H9 (cell line): ENCODE measurements around the gene HLA-DPB1. TPM values are rescaled to one million over a fixed set of nuclear protein-coding genes. Genes with fewer than 3 reads are reported as not detected.
A peak's percentile ranks its signal among the peaks of the same experiment; 100 is the strongest.

Experiments
- DNase-seq: peaks from one replicate; pipeline ENCODE4 v3.0.0-alpha.2; 2017
- H2AFZ ChIP-seq: one replicate; pipeline ENCODE4 v1.6.1; 2013; ENCODE audit warnings: mild to moderate bottlenecking, low read length, control low read depth, moderate library complexity
- H2AK5ac ChIP-seq: 2 replicates; pipeline ENCODE4 v1.6.1; 2013; ENCODE audit warnings: low read length, control low read depth, mixed read lengths; ENCODE audit not compliant: insufficient read length
- H2BK120ac ChIP-seq: one replicate; pipeline ENCODE4 v1.6.1; 2013; ENCODE audit warnings: low read depth, mild to moderate bottlenecking, low read length, control low read depth, inconsistent platforms; ENCODE audit not compliant: poor library complexity, severe bottlenecking
- H2BK12ac ChIP-seq: 2 replicates; pipeline ENCODE4 v1.6.1; 2013; ENCODE audit warnings: low read length, control low read depth, mixed read lengths, low read depth; ENCODE audit not compliant: insufficient read length
- H2BK15ac ChIP-seq: 2 replicates; pipeline ENCODE4 v1.6.1; 2013; ENCODE audit warnings: low read depth, low read length, control low read depth
- H2BK20ac ChIP-seq: one replicate; pipeline ENCODE4 v1.6.1; 2013; ENCODE audit warnings: low read depth, mild to moderate bottlenecking, low read length, control low read depth, inconsistent platforms; ENCODE audit not compliant: poor library complexity, severe bottlenecking
- H2BK5ac ChIP-seq: 2 replicates; pipeline ENCODE4 v1.6.1; 2013; ENCODE audit warnings: low read length, control low read depth, mixed read lengths; ENCODE audit not compliant: insufficient read length
- H3K14ac ChIP-seq: 2 replicates; pipeline ENCODE4 v1.6.1; 2013; ENCODE audit warnings: low read length, control low read depth; ENCODE audit not compliant: insufficient read depth
- H3K18ac ChIP-seq: 2 replicates; pipeline ENCODE4 v1.6.1; 2013; ENCODE audit warnings: low read depth, mild to moderate bottlenecking, mixed read lengths, low read length, control low read depth; ENCODE audit not compliant: insufficient read length
- H3K23ac ChIP-seq: 2 replicates; pipeline ENCODE4 v1.6.1; 2013; ENCODE audit warnings: low read length, control low read depth, mixed read lengths, low read depth; ENCODE audit not compliant: insufficient read length
- H3K23me2 ChIP-seq: 2 replicates; pipeline ENCODE4 v1.6.1; 2013; ENCODE audit warnings: low read depth, mild to moderate bottlenecking, mixed read lengths, low read length, control low read depth; ENCODE audit not compliant: insufficient read length, poor library complexity, severe bottlenecking
- H3K27ac ChIP-seq: 2 replicates; pipeline ENCODE4 v1.5.1; 2013; ENCODE audit warnings: low read length, control low read depth, mixed read lengths, low read depth; ENCODE audit not compliant: insufficient read length
- H3K27me3 ChIP-seq: 2 replicates; pipeline ENCODE4 v1.6.1; 2013; ENCODE audit warnings: low read length, control low read depth, inconsistent platforms; ENCODE audit not compliant: insufficient read depth
- H3K4ac ChIP-seq: 2 replicates; pipeline ENCODE4 v1.6.1; 2013; ENCODE audit warnings: low read depth, mild to moderate bottlenecking, control low read depth, inconsistent platforms, low read length, moderate library complexity
- H3K4me1 ChIP-seq: 2 replicates; pipeline ENCODE4 v1.6.1; 2013; ENCODE audit warnings: low read length, control low read depth, inconsistent platforms; ENCODE audit not compliant: insufficient read depth
- H3K4me2 ChIP-seq: 2 replicates; pipeline ENCODE4 v1.6.1; 2013; ENCODE audit warnings: low read length, control low read depth, mixed read lengths; ENCODE audit not compliant: insufficient read length, insufficient read depth
- H3K56ac ChIP-seq: 2 replicates; pipeline ENCODE4 v1.6.1; 2013; ENCODE audit warnings: low read depth, mild to moderate bottlenecking, mixed read lengths, low read length, control low read depth; ENCODE audit not compliant: insufficient read length
- H3K79me1 ChIP-seq: 2 replicates; pipeline ENCODE4 v1.6.1; 2013; ENCODE audit warnings: low read depth, mild to moderate bottlenecking, moderate library complexity, low read length, control low read depth, inconsistent platforms; ENCODE audit not compliant: insufficient read depth, poor library complexity, severe bottlenecking
- H3K79me2 ChIP-seq: 2 replicates; pipeline ENCODE4 v1.6.1; 2013; ENCODE audit warnings: low read length, control low read depth, inconsistent platforms; ENCODE audit not compliant: insufficient read depth
- H3K9ac ChIP-seq: 2 replicates; pipeline ENCODE4 v1.6.1; 2013; ENCODE audit warnings: low read length, control low read depth, mixed read lengths; ENCODE audit not compliant: insufficient read length; ENCODE audit errors: extremely low read depth
- H3K9me3 ChIP-seq: one replicate; pipeline ENCODE4 v1.6.1; 2013; ENCODE audit warnings: low read depth, low read length, inconsistent platforms; ENCODE audit not compliant: control insufficient read depth
- H3T11ph ChIP-seq: one replicate; pipeline ENCODE4 v1.6.1; 2013; ENCODE audit warnings: mild to moderate bottlenecking, low read length, control low read depth, inconsistent platforms
- H4K20me1 ChIP-seq: one replicate; pipeline ENCODE4 v1.6.1; 2013; ENCODE audit not compliant: control insufficient read depth, insufficient read length, insufficient read depth
- H4K5ac ChIP-seq: 2 replicates; pipeline ENCODE4 v1.6.1; 2013; ENCODE audit warnings: low read depth, mild to moderate bottlenecking, mixed read lengths, low read length, control low read depth; ENCODE audit not compliant: insufficient read length
- H4K8ac ChIP-seq: replicated peaks from 2 replicates; pipeline ENCODE4 v1.6.1; 2013; ENCODE audit warnings: low read length, control low read depth, mixed read lengths, low read depth; ENCODE audit not compliant: insufficient read length
- H4K91ac ChIP-seq: 2 replicates; pipeline ENCODE4 v1.6.1; 2013; ENCODE audit warnings: low read depth, mild to moderate bottlenecking, moderate library complexity, mixed read lengths, low read length, control low read depth; ENCODE audit not compliant: insufficient read length
- H3K27ac Mint-ChIP-seq, 3 experiments: 2 replicates in 2 of 3; 3 replicates in 1 of 3; pipeline ENCODE4 v1.8.0; 2020 to 2021; ENCODE audit warnings: mixed read lengths in 3 of 3, mild to moderate bottlenecking in 1 of 3, moderate library complexity in 1 of 3
- H3K27me3 Mint-ChIP-seq: 2 replicates; pipeline ENCODE4 v1.8.0; 2021; ENCODE audit warnings: low read depth, mild to moderate bottlenecking, moderate library complexity, mixed read lengths
- H3K36me3 Mint-ChIP-seq, 3 experiments: 2 replicates in 2 of 3; 3 replicates in 1 of 3; pipeline ENCODE4 v1.8.0; 2020 to 2021; ENCODE audit warnings: low read depth in 3 of 3, mixed read lengths in 3 of 3; ENCODE audit not compliant: insufficient read depth in 1 of 3
- H3K4me1 Mint-ChIP-seq, 2 experiments: 2 replicates each; pipeline ENCODE4 v1.8.0; 2020; ENCODE audit warnings: mixed read lengths in 2 of 2
- H3K4me3 Mint-ChIP-seq, 2 experiments: 2 replicates in 1 of 2; 3 replicates in 1 of 2; pipeline ENCODE4 v1.8.0; 2020 to 2021; ENCODE audit warnings: mild to moderate bottlenecking in 2 of 2, mixed read lengths in 2 of 2, moderate library complexity in 1 of 2
- H3K9me3 Mint-ChIP-seq, 2 experiments: 2 replicates in 1 of 2; 3 replicates in 1 of 2; pipeline ENCODE4 v1.8.0; 2020; ENCODE audit warnings: mild to moderate bottlenecking in 2 of 2, mixed read lengths in 2 of 2, moderate library complexity in 1 of 2
- CTCF ChIP-seq: fragments of 200-600 bp; sonication (generic); conservative IDR thresholded peaks from 3 replicates; pipeline ENCODE4 v1.8.0; 2021; ENCODE audit warnings: antibody characterized with exemption, mild to moderate bottlenecking
- WGBS: extraction: QIAGEN DNeasy Blood & Tissue Kit; methylation state at CpG from one replicate; pipeline ENCODE4 v1.1.7; 2013; ENCODE audit warnings: missing lambda C conversion rate, low lambda C conversion rate, mixed read lengths; ENCODE audit not compliant: insufficient read length; ENCODE audit errors: extremely low coverage; 5-methylcytosine and 5-hydroxymethylcytosine counted together
- total RNA-seq: library from RNA; stranded (reverse); gene quantifications from 2 replicates; pipeline ENCODE4 v1.2.1, GENCODE V29; 2021

Gene HLA-DPB1
- total RNA-seq, 1 experiment from 2014 or later: 23.6 TPM

- Histone ChIP-seq H2AFZ (no peak overlapping the region), H3T11ph (no peak overlapping the region), H3K4me2 (no peak overlapping the region), H3K9me3 (no peaks in the 10 kb centered on the region), H2AK5ac (no peak overlapping the region), H2BK20ac (no peak overlapping the region), H4K20me1 (no peaks in the 10 kb centered on the region), H3K23ac (no peak overlapping the region), H3K79me1 (no peaks in the 10 kb centered on the region), H2BK5ac (no peak overlapping the region), H4K8ac (no peak overlapping the region), H4K91ac (no peak overlapping the region), H3K27ac (no peak overlapping the region), H4K5ac (no peak overlapping the region), H3K27me3 (no peaks in the 10 kb centered on the region), H3K14ac (no peak overlapping the region), H3K18ac (no peak overlapping the region), H3K9ac (no peak overlapping the region), H3K4ac (no peak overlapping the region), H2BK12ac (no peak overlapping the region), H2BK15ac (no peak overlapping the region), H3K4me1 (no peaks in the 10 kb centered on the region), H2BK120ac (no peak overlapping the region), H3K79me2 (no peaks in the 10 kb centered on the region), H3K56ac (no peak overlapping the region), H3K23me2 (no peaks in the 10 kb centered on the region)
- DNase-seq: peak; percentile 6
- no peak overlapping the region for H3K27ac Mint-ChIP-seq
- TF ChIP-seq CTCF: no peak
- H3K36me3 Mint-ChIP-seq: peaks cover 4 to 23% (median 17%) of the 10 kb centered on the region in 3 experiments
- no peak overlapping the region for H3K4me3 Mint-ChIP-seq
- peaks cover 8% of the 10 kb centered on the region in 2 experiments for H3K4me1 Mint-ChIP-seq
- peaks cover 31 to 35% of the 10 kb centered on the region in 2 experiments for H3K9me3 Mint-ChIP-seq
- WGBS: no CpG with 5 or more reads among the region's 1 CpG
- peaks cover 42% of the 10 kb centered on the region for H3K27me3 Mint-ChIP-seq
Observed at GRCh38 chr6:33104887-33105286, 29.1 kb downstream of the HLA-DPB1 start.
